ENCODE data around the gene NCR3LG1. TPM values are rescaled to one million over a fixed set of nuclear protein-coding genes. Genes with fewer than 3 reads are reported as not detected.

Gene NCR3LG1
- polyA plus RNA-seq, 1 donor (not counting 4 experiments of a cell fraction or from before 2014, with no cell fraction given), result 3.9 TPM

- Histone ChIP-seq H4K20me1 (ENCODE audit: control insufficient read depth, extremely low read depth, insufficient read depth, low read length) (no peaks in the 10 kb centered on the region), H3K4me1 (ENCODE audit: control insufficient read depth, extremely low read depth, insufficient read depth, low read length) (no peaks in the 10 kb centered on the region), H3K9me1 (ENCODE audit: control insufficient read depth, extremely low read depth, insufficient read depth, low read length) (no peaks in the 10 kb centered on the region), H2AFZ (ENCODE audit: control insufficient read depth, low read length) (no peak overlapping the region), H3K4me3 (ENCODE audit: control insufficient read depth in 2 of 3, extremely low read depth in 1 of 3, insufficient read depth in 2 of 3, low read depth in 1 of 3, low read length in 3 of 3) (no peak overlapping the region), H3K27ac (ENCODE audit: control insufficient read depth, insufficient read depth, low read length) (no peak overlapping the region), H3K4me2 (ENCODE audit: control insufficient read depth, extremely low read depth, insufficient read depth, low read depth, low read length) (no peak overlapping the region), H3K36me3 (ENCODE audit: control insufficient read depth in 2 of 2, extremely low read depth in 1 of 2, insufficient read depth in 2 of 2, low read length in 2 of 2) (no peaks in the 10 kb centered on the region), H3K79me2 (ENCODE audit: control insufficient read depth, insufficient read depth, low read length) (no peaks in the 10 kb centered on the region), H3K9me3 (ENCODE audit: control insufficient read depth, low read depth, low read length) (no peaks in the 10 kb centered on the region), H3K9ac (ENCODE audit: control insufficient read depth, extremely low read depth, insufficient read depth, low read length) (no peak overlapping the region), H3K27me3 (ENCODE audit: control insufficient read depth, extremely low read depth, insufficient read depth, low read length) (no peaks in the 10 kb centered on the region)
- FAIRE-seq (no peak), DNase-seq (ENCODE audit: low read depth, low spot score) (no peak)
- no peak for TF ChIP-seq EZH2 (IDR thresholded peaks at IDR 0.05; ENCODE audit: low read length)
- TF ChIP-seq CTCF (optimal IDR thresholded peaks at IDR 0.05 in 1 of 3, IDR thresholded peaks at IDR 0.05 in 1 of 3, conservative IDR thresholded peaks at IDR 0.05 in 1 of 3; ENCODE audit: extremely low read depth in 1 of 3, insufficient read depth in 2 of 3, low read length in 3 of 3), result no peak
- dilution Hi-C loops (cut with MboI; ENCODE audit: extremely low pct_ligation_motif_present, low sequenced_read_pairs), result no loop called here
Measured at GRCh38 chr11:17403980-17404759, 52.6 kb downstream of the NCR3LG1 start.

- H2AFZ ChIP-seq (ENCODE audit: control insufficient read depth, low read length), result no peak overlapping the region
- no peaks in the 10 kb centered on the region for H3K4me1 ChIP-seq (ENCODE audit: control insufficient read depth, extremely low read depth, insufficient read depth, low read length)
Measured at GRCh38 chr11:17405232-17406005, 53.8 kb downstream of the NCR3LG1 start.

More at GRCh38 chr11:17405232-17406005, 53.8 kb downstream of the NCR3LG1 start:
- Histone ChIP-seq H3K27ac (ENCODE audit: control insufficient read depth, insufficient read depth, low read length) (no peak overlapping the region), H3K4me2 (ENCODE audit: control insufficient read depth, extremely low read depth, insufficient read depth, low read depth, low read length) (no peak overlapping the region), H4K20me1 (ENCODE audit: control insufficient read depth, extremely low read depth, insufficient read depth, low read length) (no peaks in the 10 kb centered on the region), H3K27me3 (ENCODE audit: control insufficient read depth, extremely low read depth, insufficient read depth, low read length) (peaks cover 2% of the 10 kb centered on the region), H3K4me3 (ENCODE audit: control insufficient read depth in 2 of 3, extremely low read depth in 1 of 3, insufficient read depth in 2 of 3, low read depth in 1 of 3, low read length in 3 of 3) (no peak overlapping the region), H3K36me3 (ENCODE audit: control insufficient read depth in 2 of 2, extremely low read depth in 1 of 2, insufficient read depth in 2 of 2, low read length in 2 of 2) (no peaks in the 10 kb centered on the region), H3K9me1 (ENCODE audit: control insufficient read depth, extremely low read depth, insufficient read depth, low read length) (no peaks in the 10 kb centered on the region), H3K79me2 (ENCODE audit: control insufficient read depth, insufficient read depth, low read length) (no peaks in the 10 kb centered on the region), H3K9me3 (ENCODE audit: control insufficient read depth, low read depth, low read length) (no peaks in the 10 kb centered on the region), H3K9ac (ENCODE audit: control insufficient read depth, extremely low read depth, insufficient read depth, low read length) (no peak overlapping the region)
- DNase-seq (ENCODE audit: low read depth, low spot score) (no peak), FAIRE-seq (no peak)
- no peak for TF ChIP-seq CTCF (optimal IDR thresholded peaks at IDR 0.05 in 1 of 3, IDR thresholded peaks at IDR 0.05 in 1 of 3, conservative IDR thresholded peaks at IDR 0.05 in 1 of 3; ENCODE audit: extremely low read depth in 1 of 3, insufficient read depth in 2 of 3, low read length in 3 of 3)
- TF ChIP-seq EZH2 (IDR thresholded peaks at IDR 0.05; ENCODE audit: low read length), result no peak
- dilution Hi-C loops (cut with MboI; ENCODE audit: extremely low pct_ligation_motif_present, low sequenced_read_pairs), result no loop called here

Measured in keratinocyte (primary cell).